H54 (cell line): ENCODE data around the gene ABLIM3.

Experiments
- DNase-seq: peaks from one replicate; pipeline ENCODE4 v3.0.0; 2011; ENCODE audit warnings: low spot score, mixed read lengths; ENCODE audit not compliant: insufficient read length
- FAIRE-seq: peaks from 3 replicates; lab custom pipeline; 2011; peaks lifted over from hg19 to GRCh38; lab: Jason Lieb, UNC
- POLR2A ChIP-seq: IDR thresholded peaks from 2 replicates; pipeline ENCODE4 v1.6.1; 2011; ENCODE audit warnings: low read depth, mild to moderate bottlenecking, low read length

The ABLIM3 gene

GRCh38 chr5:149219584-149219983, 78.3 kb downstream of the ABLIM3 start:
- FAIRE-seq (no peak), DNase-seq (no peak)
- TF ChIP-seq POLR2A = no peak

- DNase-seq (no peak), FAIRE-seq (no peak)
- TF ChIP-seq POLR2A = no peak
Observed at GRCh38 chr5:149220750-149221149, 79.5 kb downstream of the ABLIM3 start.

- DNase-seq = no peak
- no peak for TF ChIP-seq POLR2A
- no peak for FAIRE-seq
Observed at GRCh38 chr5:149221326-149221725, 80.0 kb downstream of the ABLIM3 start.

- TF ChIP-seq POLR2A = no peak
- DNase-seq (no peak), FAIRE-seq (no peak)
Observed at GRCh38 chr5:149221731-149222342, 80.5 kb downstream of the ABLIM3 start.

- DNase-seq = no peak
- TF ChIP-seq POLR2A = no peak
- no peak for FAIRE-seq
Observed at GRCh38 chr5:149223081-149223848, 82.0 kb downstream of the ABLIM3 start.

GRCh38 chr5:149224282-149224681, 83.0 kb downstream of the ABLIM3 start:
- no peak for DNase-seq
- no peak for TF ChIP-seq POLR2A
- FAIRE-seq = no peak

- DNase-seq = peak; percentile 49
- no peak for FAIRE-seq
- no peak for TF ChIP-seq POLR2A
Observed at GRCh38 chr5:149227168-149227826, 86.0 kb downstream of the ABLIM3 start.

- DNase-seq (peak; percentile 89), FAIRE-seq (peak; percentile 61)
- TF ChIP-seq POLR2A = no peak
Observed at GRCh38 chr5:149228618-149229297, 87.5 kb downstream of the ABLIM3 start.

- no peak for TF ChIP-seq POLR2A
- DNase-seq (no peak), FAIRE-seq (no peak)
Observed at GRCh38 chr5:149229298-149229937, 88.1 kb downstream of the ABLIM3 start.

- DNase-seq (no peak), FAIRE-seq (no peak)
- TF ChIP-seq POLR2A = no peak
Observed at GRCh38 chr5:149235841-149236240, 94.5 kb downstream of the ABLIM3 start.

- FAIRE-seq (no peak), DNase-seq (no peak)
- no peak for TF ChIP-seq POLR2A
Observed at GRCh38 chr5:149237662-149238061, 96.4 kb downstream of the ABLIM3 start.

GRCh38 chr5:149238540-149238939, 97.2 kb downstream of the ABLIM3 start:
- no peak for DNase-seq
- FAIRE-seq = no peak
- no peak for TF ChIP-seq POLR2A

- no peak for FAIRE-seq
- no peak for TF ChIP-seq POLR2A
- DNase-seq = no peak
Observed at GRCh38 chr5:149239917-149240316, 98.6 kb downstream of the ABLIM3 start.

- FAIRE-seq (no peak), DNase-seq (no peak)
- TF ChIP-seq POLR2A = no peak
Observed at GRCh38 chr5:149240354-149240998, 99.2 kb downstream of the ABLIM3 start.
